ENCODE measurements around the gene ZNF485. TPM values are rescaled to one million over a fixed set of nuclear protein-coding genes. Genes with fewer than 3 reads are reported as not detected.
"Not testable (repeated sequence)": the region's sequence is repeated elsewhere in the genome, so short reads cannot be mapped to it uniquely, and the experiment has no call there.

Gene ZNF485
- polyA plus RNA-seq, 1 donor from 2014 or later: 3.5 TPM

DNA sequence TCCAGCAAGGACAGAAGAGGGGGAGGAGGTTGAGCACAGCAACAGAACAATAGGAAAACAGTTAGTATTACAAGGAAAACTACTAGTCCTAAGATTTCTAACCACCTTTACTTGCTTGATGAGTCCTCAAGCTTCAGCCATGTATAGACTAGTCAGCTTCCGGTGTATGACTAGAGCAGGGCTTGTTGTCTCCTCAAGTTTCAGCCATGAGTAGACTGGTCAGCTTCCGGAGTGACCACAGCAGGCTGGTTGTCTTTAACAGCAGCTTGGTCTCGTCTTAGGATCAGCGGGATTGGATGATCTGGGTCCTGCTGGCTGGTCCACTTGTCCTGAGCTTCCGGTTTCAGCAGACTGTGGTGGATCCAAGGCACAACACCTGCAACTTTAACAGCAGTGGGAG, 21.2 kb upstream of the ZNF485 start:
- TF ChIP-seq EZH2 (IDR thresholded peaks at IDR 0.05; ENCODE audit: borderline replicate concordance, insufficient read depth, low read length, poor library complexity, severe bottlenecking) (no peak), EP300 (conservative IDR thresholded peaks at IDR 0.05; ENCODE audit: poor library complexity, severe bottlenecking) (no peak), POLR2AphosphoS5 (IDR thresholded peaks at IDR 0.05) (no peak), SMC3 (conservative IDR thresholded peaks at IDR 0.05; ENCODE audit: poor library complexity) (no peak)
- TF ChIP-seq, protein P1, sequence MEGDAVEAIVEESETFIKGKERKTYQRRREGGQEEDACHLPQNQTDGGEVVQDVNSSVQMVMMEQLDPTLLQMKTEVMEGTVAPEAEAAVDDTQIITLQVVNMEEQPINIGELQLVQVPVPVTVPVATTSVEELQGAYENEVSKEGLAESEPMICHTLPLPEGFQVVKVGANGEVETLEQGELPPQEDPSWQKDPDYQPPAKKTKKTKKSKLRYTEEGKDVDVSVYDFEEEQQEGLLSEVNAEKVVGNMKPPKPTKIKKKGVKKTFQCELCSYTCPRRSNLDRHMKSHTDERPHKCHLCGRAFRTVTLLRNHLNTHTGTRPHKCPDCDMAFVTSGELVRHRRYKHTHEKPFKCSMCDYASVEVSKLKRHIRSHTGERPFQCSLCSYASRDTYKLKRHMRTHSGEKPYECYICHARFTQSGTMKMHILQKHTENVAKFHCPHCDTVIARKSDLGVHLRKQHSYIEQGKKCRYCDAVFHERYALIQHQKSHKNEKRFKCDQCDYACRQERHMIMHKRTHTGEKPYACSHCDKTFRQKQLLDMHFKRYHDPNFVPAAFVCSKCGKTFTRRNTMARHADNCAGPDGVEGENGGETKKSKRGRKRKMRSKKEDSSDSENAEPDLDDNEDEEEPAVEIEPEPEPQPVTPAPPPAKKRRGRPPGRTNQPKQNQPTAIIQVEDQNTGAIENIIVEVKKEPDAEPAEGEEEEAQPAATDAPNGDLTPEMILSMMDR (IDR thresholded peaks at IDR 0.05; ENCODE audit: poor library complexity, severe bottlenecking): no peak
- TF ChIP-seq, protein P2, sequence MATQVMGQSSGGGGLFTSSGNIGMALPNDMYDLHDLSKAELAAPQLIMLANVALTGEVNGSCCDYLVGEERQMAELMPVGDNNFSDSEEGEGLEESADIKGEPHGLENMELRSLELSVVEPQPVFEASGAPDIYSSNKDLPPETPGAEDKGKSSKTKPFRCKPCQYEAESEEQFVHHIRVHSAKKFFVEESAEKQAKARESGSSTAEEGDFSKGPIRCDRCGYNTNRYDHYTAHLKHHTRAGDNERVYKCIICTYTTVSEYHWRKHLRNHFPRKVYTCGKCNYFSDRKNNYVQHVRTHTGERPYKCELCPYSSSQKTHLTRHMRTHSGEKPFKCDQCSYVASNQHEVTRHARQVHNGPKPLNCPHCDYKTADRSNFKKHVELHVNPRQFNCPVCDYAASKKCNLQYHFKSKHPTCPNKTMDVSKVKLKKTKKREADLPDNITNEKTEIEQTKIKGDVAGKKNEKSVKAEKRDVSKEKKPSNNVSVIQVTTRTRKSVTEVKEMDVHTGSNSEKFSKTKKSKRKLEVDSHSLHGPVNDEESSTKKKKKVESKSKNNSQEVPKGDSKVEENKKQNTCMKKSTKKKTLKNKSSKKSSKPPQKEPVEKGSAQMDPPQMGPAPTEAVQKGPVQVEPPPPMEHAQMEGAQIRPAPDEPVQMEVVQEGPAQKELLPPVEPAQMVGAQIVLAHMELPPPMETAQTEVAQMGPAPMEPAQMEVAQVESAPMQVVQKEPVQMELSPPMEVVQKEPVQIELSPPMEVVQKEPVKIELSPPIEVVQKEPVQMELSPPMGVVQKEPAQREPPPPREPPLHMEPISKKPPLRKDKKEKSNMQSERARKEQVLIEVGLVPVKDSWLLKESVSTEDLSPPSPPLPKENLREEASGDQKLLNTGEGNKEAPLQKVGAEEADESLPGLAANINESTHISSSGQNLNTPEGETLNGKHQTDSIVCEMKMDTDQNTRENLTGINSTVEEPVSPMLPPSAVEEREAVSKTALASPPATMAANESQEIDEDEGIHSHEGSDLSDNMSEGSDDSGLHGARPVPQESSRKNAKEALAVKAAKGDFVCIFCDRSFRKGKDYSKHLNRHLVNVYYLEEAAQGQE (IDR thresholded peaks at IDR 0.05; ENCODE audit: borderline replicate concordance): no peak
- no peak overlapping the region for H3K9ac ChIP-seq (ENCODE audit: low read length)
- no peaks in the 10 kb centered on the region for H3K27me3 ChIP-seq (ENCODE audit: insufficient read depth, low read depth, low read length)
- no peaks in the 10 kb centered on the region for H3K79me2 ChIP-seq (replicated peaks; ENCODE audit: insufficient read depth, low read length)
- no peaks in the 10 kb centered on the region for H3F3A ChIP-seq (ENCODE audit: insufficient read depth, low read length, poor library complexity, severe bottlenecking)
- H3K4me2 ChIP-seq (ENCODE audit: low read length): no peak overlapping the region
- H4K20me1 ChIP-seq (ENCODE audit: insufficient read depth): no peaks in the 10 kb centered on the region
- no peak overlapping the region for H3K27ac ChIP-seq (ENCODE audit: low read length)
- H2AFZ ChIP-seq (ENCODE audit: low read depth, low read length): no peak overlapping the region
- no peaks in the 10 kb centered on the region for H3K36me3 ChIP-seq (ENCODE audit: insufficient read depth, low read length)
- no peaks in the 10 kb centered on the region for H3K9me2 ChIP-seq (ENCODE audit: insufficient read depth, low read length)
- H3K9me3 ChIP-seq (ENCODE audit: low read length): no peaks in the 10 kb centered on the region
- H3K4me3 ChIP-seq (ENCODE audit: low read length): no peak overlapping the region

DNA sequence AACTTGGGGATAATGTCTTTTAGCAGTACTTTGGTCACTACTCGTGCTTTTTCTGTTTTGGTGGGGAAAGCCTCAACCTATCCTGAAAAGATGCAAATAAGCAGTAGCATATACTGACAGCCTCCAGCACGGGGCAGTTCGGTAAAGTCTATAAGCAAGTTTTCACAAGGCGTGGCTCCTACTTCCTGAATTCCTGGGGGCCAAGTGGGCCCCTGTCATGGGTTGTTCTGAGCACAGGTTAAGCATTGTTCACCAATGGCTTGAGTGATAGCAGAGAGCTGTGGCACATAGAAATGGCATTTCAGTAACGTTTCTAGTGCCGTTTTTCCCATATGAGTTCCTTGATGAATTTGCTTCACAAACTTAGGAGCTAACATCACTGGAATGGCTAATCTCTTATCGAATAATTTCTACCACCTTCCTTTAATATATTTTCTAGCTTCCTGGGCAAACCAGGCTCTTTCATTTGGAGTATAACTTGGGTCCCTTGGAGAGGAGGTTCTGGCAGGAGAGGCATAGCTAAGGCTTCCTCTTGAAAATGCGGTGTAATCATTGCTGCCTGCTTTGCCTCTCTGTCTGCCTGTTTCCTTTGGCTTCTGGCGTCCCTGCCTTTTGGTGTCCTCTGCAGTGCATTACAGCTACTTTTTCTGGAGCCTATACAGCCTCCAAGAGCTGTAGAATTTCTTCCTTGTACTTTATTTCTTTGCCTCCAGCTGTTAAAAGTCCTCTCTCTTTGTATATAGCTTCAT, 20.1 kb upstream of the ZNF485 start:
- Histone ChIP-seq H3K79me2 (replicated peaks; ENCODE audit: insufficient read depth, low read length) (no peaks in the 10 kb centered on the region), H3K27ac (ENCODE audit: low read length) (no peak overlapping the region), H3K36me3 (ENCODE audit: insufficient read depth, low read length) (no peaks in the 10 kb centered on the region), H3K9ac (ENCODE audit: low read length) (no peak overlapping the region), H4K20me1 (ENCODE audit: insufficient read depth) (no peaks in the 10 kb centered on the region), H3K27me3 (ENCODE audit: insufficient read depth, low read depth, low read length) (no peaks in the 10 kb centered on the region), H2AFZ (ENCODE audit: low read depth, low read length) (no peak overlapping the region), H3F3A (ENCODE audit: insufficient read depth, low read length, poor library complexity, severe bottlenecking) (no peaks in the 10 kb centered on the region), H3K9me2 (ENCODE audit: insufficient read depth, low read length) (no peaks in the 10 kb centered on the region), H3K4me2 (ENCODE audit: low read length) (no peak overlapping the region), H3K4me3 (ENCODE audit: low read length) (no peak overlapping the region), H3K9me3 (ENCODE audit: low read length) (no peaks in the 10 kb centered on the region)
- TF ChIP-seq SMC3 (conservative IDR thresholded peaks at IDR 0.05; ENCODE audit: poor library complexity) (no peak), EZH2 (IDR thresholded peaks at IDR 0.05; ENCODE audit: borderline replicate concordance, insufficient read depth, low read length, poor library complexity, severe bottlenecking) (no peak), TAF1 (IDR thresholded peaks at IDR 0.05; ENCODE audit: low read depth) (no peak), RAD21 (conservative IDR thresholded peaks at IDR 0.05) (no peak), MXI1 (conservative IDR thresholded peaks at IDR 0.05; ENCODE audit: poor library complexity, severe bottlenecking) (no peak), POLR2AphosphoS5 (IDR thresholded peaks at IDR 0.05) (no peak), EP300 (conservative IDR thresholded peaks at IDR 0.05; ENCODE audit: poor library complexity, severe bottlenecking) (no peak)
- TF ChIP-seq, protein P1 (IDR thresholded peaks at IDR 0.05; ENCODE audit: poor library complexity, severe bottlenecking): no peak
- TF ChIP-seq, protein P2 (IDR thresholded peaks at IDR 0.05; ENCODE audit: borderline replicate concordance): no peak

DNA sequence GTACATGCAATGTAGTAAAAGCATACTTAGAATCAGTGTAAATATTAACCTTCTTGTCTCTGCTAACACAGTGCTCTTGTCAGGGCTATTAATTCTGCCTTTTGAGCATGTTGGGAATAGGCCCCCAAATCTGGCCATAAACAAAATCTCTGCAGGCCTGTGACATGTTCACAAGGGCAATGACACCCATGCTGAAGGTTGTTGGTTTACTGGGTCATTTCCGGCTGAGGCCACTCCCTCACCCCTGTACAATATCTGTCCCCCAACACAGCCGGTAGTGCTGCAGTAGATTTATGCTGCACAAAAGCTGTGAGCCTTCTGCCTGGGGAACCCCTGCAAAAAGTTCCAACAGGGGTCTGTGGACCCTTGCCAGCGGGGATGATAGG, 19.5 kb upstream of the ZNF485 start:
- not testable (repeated sequence) for H3F3A ChIP-seq (ENCODE audit: insufficient read depth, low read length, poor library complexity, severe bottlenecking); H3K36me3 ChIP-seq (ENCODE audit: insufficient read depth, low read length); H3K9me2 ChIP-seq (ENCODE audit: insufficient read depth, low read length); H4K20me1 ChIP-seq (ENCODE audit: insufficient read depth); H2AFZ ChIP-seq (ENCODE audit: low read depth, low read length); H3K4me2 ChIP-seq (ENCODE audit: low read length); H3K4me3 ChIP-seq (ENCODE audit: low read length); H3K79me2 ChIP-seq (replicated peaks; ENCODE audit: insufficient read depth, low read length); H3K27me3 ChIP-seq (ENCODE audit: insufficient read depth, low read depth, low read length); H3K9ac ChIP-seq (ENCODE audit: low read length); H3K9me3 ChIP-seq (ENCODE audit: low read length); H3K27ac ChIP-seq (ENCODE audit: low read length)
